ENCODE results near the gene CCM2L.

CCM2L gene

DNA sequence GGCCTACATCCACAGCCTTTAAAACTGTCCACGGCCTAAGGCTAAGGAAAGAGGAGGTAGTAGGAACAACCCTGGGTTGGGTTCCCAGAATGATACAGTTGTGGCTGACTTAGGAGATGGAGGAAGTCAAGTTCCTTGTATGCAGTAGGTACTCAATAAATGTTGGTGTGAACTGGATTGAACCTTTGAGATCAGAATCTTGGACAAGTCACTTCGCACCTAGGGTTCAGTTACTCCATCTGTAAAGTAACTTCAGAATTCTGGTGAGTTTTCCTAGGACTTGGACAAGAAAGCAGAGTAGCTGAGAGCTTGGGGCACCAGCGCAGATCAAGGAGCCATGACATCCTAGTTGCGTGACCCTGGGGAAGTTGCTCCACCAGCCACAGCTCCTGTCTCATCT, 33.2 kb upstream of the CCM2L start:
- no peaks in the 10 kb centered on the region for H3K36me3 ChIP-seq (ENCODE audit: insufficient read depth, low read depth, low read length)
- peaks cover 13% of the 10 kb centered on the region for H3K4me1 ChIP-seq (ENCODE audit: insufficient read depth, low read length)
- no peak overlapping the region for H3K4me3 ChIP-seq (ENCODE audit: low read length)
- no peak overlapping the region for H3K9ac ChIP-seq (ENCODE audit: low read depth, low read length)
- no peaks in the 10 kb centered on the region for H3K9me3 ChIP-seq (ENCODE audit: insufficient read depth, low read depth, low read length)
- H3K27me3 ChIP-seq (ENCODE audit: insufficient read depth, low read length): peaks cover 6% of the 10 kb centered on the region; the same call in 1 of the 2 replicates
- no peak overlapping the region for H3K27ac ChIP-seq (ENCODE audit: low read length)

DNA sequence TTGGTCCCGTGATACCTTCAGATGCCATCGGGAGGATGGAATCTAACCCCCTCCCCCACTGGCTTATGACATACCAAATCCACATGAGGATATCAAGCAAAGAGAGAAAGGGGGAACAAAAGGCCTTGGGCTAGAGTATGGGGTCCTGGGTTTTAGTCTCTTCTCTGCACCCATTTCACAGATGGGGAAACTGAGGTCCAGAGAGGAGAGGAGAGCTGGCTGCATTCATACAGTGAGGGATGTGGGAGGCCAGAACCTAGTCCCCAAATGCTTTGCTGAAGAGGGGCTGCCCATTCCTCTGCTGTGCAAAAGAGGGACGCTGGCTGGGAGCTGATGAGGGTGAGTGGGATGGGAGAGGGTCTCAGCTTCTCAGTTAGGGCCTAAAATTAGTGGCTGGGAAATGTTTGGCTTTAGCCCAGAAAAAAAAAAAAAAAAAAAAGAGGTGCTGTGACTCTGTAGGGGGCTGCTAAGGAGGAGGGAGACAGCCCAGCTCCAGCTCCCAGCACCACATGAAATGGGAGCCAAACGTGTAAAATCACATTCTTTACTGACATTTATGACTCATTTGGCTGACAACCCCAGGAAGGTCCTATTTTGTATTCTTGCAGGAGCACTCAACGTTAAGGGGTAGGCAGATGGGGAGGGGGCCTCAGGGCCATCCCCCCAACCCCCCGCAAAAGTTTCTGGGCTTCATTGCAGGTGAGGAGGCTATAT, 30.4 kb upstream of the CCM2L start:
- Histone ChIP-seq H3K9me3 (ENCODE audit: insufficient read depth, low read depth, low read length) (no peaks in the 10 kb centered on the region), H3K4me3 (ENCODE audit: low read length) (no peak overlapping the region), H3K27ac (ENCODE audit: low read length) (no peak overlapping the region), H3K36me3 (ENCODE audit: insufficient read depth, low read depth, low read length) (no peaks in the 10 kb centered on the region), H3K4me1 (ENCODE audit: insufficient read depth, low read length) (peaks cover 5% of the 10 kb centered on the region; the same call in 1 of the 2 replicates), H3K27me3 (ENCODE audit: insufficient read depth, low read length) (no peaks in the 10 kb centered on the region), H3K9ac (ENCODE audit: low read depth, low read length) (no peak overlapping the region)

DNA sequence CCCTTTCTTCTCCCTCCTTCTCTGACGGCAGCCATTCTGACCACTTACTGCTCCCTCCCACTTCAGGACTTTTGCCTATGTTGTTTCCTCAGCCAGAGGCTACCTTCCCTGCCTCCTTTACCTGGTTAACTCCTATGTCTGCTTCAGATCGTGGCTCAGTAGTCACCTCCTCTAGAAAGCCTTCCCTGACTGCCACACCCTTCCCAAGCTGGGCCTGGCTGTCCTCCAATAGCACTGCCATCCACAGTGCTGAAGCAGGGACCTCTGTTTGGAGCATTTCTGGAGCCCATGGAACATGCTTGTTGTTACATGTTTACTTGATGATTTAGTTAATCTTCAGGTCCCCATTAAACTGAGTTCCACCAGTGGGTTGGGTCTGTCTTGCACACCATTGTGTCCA, 28.5 kb upstream of the CCM2L start:
- no peaks in the 10 kb centered on the region for H3K36me3 ChIP-seq (ENCODE audit: insufficient read depth, low read depth, low read length)
- no peak overlapping the region for H3K27ac ChIP-seq (ENCODE audit: low read length)
- H3K9ac ChIP-seq (ENCODE audit: low read depth, low read length): no peak overlapping the region
- H3K4me1 ChIP-seq (ENCODE audit: insufficient read depth, low read length): no peaks in the 10 kb centered on the region
- no peak overlapping the region for H3K4me3 ChIP-seq (ENCODE audit: low read length)
- H3K9me3 ChIP-seq (ENCODE audit: insufficient read depth, low read depth, low read length): no peaks in the 10 kb centered on the region
- H3K27me3 ChIP-seq (ENCODE audit: insufficient read depth, low read length): no peaks in the 10 kb centered on the region

DNA sequence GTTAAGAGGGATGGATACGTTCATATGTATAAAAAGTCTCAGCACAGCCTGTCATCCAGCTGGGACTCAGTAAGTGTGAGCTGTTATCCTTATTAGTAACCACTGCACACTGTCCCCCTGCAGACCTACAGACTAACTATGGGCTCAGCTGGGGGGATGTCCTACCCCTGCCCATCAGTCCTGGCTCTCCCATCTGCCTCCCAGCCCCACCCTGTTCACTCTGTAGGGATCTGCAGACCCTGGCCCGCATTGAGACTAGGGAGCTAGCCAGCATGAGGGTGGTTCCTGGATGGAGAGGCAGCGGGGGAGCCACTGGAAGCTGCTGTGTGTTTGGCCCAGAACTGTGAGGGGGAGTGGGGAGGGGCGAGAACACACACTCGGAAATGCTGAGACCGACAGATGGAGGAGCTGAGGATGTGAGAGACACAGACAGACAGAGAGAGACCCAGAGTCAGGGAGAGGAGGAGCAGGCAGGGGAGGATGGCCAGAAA, 25.2 kb upstream of the CCM2L start:
- no peak overlapping the region for H3K27ac ChIP-seq (ENCODE audit: low read length)
- H3K36me3 ChIP-seq (ENCODE audit: insufficient read depth, low read depth, low read length): no peaks in the 10 kb centered on the region
- no peaks in the 10 kb centered on the region for H3K27me3 ChIP-seq (ENCODE audit: insufficient read depth, low read length)
- H3K9me3 ChIP-seq (ENCODE audit: insufficient read depth, low read depth, low read length): no peaks in the 10 kb centered on the region
- H3K9ac ChIP-seq (ENCODE audit: low read depth, low read length): no peak overlapping the region
- H3K4me1 ChIP-seq (ENCODE audit: insufficient read depth, low read length): no peaks in the 10 kb centered on the region
- H3K4me3 ChIP-seq (ENCODE audit: low read length): no peak overlapping the region

DNA sequence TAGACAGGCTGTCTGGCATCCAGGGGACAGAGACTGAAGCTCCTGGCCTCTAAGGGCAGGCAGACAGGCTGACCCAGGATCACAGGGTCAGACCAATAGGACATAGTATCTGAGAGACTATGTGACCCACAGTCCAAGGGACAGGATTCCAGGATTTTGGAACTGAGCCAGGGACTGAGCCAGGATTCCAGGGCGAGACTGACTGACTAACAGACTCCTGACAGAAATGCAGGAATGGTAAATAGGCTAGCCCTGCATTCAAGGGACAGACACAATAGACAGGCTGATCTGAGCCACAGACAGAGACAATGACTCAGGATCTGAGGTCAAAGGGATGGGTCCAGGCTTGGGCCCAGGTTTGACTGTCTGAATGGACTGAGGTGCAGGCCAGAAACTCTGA, 22.5 kb upstream of the CCM2L start:
- Histone ChIP-seq H3K27me3 (ENCODE audit: insufficient read depth, low read length) (peaks cover 7% of the 10 kb centered on the region), H3K9me3 (ENCODE audit: insufficient read depth, low read depth, low read length) (no peaks in the 10 kb centered on the region), H3K4me3 (ENCODE audit: low read length) (no peak overlapping the region), H3K9ac (ENCODE audit: low read depth, low read length) (no peak overlapping the region), H3K27ac (ENCODE audit: low read length) (no peak overlapping the region), H3K36me3 (ENCODE audit: insufficient read depth, low read depth, low read length) (no peaks in the 10 kb centered on the region), H3K4me1 (ENCODE audit: insufficient read depth, low read length) (no peaks in the 10 kb centered on the region)

DNA sequence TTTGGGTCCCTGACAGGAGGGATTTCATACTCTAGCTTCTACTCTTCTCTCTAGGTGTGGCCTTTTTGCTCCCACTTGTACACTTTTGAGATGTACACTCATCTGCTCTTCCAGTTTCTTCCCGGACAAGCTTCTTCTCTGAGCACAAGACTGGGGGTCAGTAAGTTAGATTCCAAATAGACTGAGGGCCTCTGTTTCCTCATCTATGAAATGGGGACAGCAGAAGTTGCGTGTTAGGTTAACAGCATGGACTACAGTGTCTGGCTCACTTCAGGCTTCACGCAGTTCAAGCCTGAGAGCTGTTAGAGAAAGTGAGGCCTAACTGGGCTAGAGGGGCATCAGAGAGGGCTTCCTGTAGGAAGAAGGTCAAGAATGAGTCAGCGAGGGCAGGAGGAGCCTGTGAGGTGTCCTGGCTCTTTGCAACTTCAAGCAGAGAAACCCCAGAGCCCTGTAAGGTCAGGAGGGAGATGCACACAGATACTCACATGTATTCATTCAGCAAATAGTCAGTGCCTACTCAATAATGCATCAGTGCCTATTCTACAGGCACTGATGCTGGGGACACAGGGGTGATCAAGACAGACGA, 21.7 kb upstream of the CCM2L start:
- Histone ChIP-seq H3K9me3 (ENCODE audit: insufficient read depth, low read depth, low read length) (no peaks in the 10 kb centered on the region), H3K27me3 (ENCODE audit: insufficient read depth, low read length) (peaks cover 15% of the 10 kb centered on the region), H3K36me3 (ENCODE audit: insufficient read depth, low read depth, low read length) (no peaks in the 10 kb centered on the region), H3K9ac (ENCODE audit: low read depth, low read length) (no peak overlapping the region), H3K4me3 (ENCODE audit: low read length) (no peak overlapping the region), H3K27ac (ENCODE audit: low read length) (no peak overlapping the region), H3K4me1 (ENCODE audit: insufficient read depth, low read length) (no peaks in the 10 kb centered on the region)

DNA sequence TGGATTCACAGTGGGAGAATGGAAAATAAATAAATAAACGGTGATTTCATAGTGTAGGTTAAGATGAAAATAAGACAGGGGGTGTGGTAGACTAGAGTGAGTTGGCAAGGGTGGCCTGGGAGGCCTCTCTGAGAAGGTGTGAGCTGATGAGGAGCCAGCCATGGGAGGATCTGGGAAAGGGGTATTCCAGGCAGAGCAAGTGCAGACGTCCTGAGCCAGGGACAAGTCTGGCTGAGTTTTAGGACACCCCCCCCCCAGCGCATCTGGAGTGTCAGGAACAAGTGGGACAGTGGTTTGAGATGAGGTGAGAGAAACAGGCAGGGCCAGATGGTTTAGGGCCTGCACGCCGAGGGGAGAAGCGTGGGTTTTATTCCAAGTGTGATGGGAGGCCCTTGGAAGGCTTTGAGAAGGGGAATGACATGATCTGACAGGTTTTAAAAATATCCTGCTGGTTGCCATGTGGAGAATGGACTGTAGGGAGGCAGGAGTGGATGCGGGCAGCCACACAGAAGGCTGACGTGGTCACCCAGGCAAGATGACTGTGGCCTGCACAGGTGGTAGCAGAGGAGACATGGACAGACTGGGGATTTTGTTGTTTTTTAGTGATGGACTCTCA, 21.1 kb upstream of the CCM2L start:
- Histone ChIP-seq H3K27ac (ENCODE audit: low read length) (no peak overlapping the region), H3K4me3 (ENCODE audit: low read length) (no peak overlapping the region), H3K36me3 (ENCODE audit: insufficient read depth, low read depth, low read length) (no peaks in the 10 kb centered on the region), H3K9ac (ENCODE audit: low read depth, low read length) (no peak overlapping the region), H3K27me3 (ENCODE audit: insufficient read depth, low read length) (peaks cover 21% of the 10 kb centered on the region), H3K9me3 (ENCODE audit: insufficient read depth, low read depth, low read length) (no peaks in the 10 kb centered on the region), H3K4me1 (ENCODE audit: insufficient read depth, low read length) (no peaks in the 10 kb centered on the region)

DNA sequence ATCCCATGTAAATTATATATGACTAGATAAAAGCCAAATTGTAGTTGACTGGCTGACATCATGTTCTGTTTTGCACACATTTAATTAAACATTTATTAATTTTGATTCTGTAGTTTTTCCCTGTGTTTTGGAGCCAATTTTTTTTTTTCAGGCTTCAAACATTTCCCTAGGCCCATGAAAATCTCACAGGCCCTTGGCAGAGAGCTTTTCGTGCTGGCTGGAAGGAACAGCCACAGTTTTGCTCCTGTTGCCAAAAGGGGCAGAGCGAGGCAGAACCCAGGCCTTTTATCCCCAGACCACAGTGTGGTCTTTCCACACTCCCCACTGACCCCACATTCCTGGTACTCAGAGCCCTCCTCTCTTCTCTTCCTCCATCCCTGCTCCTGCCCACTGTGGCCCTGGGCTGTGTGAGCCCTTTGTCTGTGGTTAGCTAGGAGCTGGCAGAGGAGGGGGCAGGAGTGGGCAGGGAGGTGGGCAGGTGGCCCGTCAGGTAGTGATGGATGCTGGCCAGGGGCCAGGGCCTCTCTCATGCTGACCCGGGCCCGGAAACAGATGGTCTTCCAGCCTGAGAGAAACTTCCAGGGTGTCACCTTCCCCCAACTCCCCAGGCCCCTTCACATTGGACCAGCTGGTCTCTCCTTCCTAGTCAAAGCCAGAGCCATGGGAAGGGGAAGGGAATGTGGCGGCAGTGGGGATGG, 19.4 kb upstream of the CCM2L start:
- Histone ChIP-seq H3K27ac (ENCODE audit: low read length) (no peak overlapping the region), H3K36me3 (ENCODE audit: insufficient read depth, low read depth, low read length) (no peaks in the 10 kb centered on the region), H3K9me3 (ENCODE audit: insufficient read depth, low read depth, low read length) (no peaks in the 10 kb centered on the region), H3K4me3 (ENCODE audit: low read length) (no peak overlapping the region), H3K27me3 (ENCODE audit: insufficient read depth, low read length) (peaks cover 37% of the 10 kb centered on the region), H3K4me1 (ENCODE audit: insufficient read depth, low read length) (no peaks in the 10 kb centered on the region; the same call in 1 of the 2 replicates), H3K9ac (ENCODE audit: low read depth, low read length) (no peak overlapping the region)

DNA sequence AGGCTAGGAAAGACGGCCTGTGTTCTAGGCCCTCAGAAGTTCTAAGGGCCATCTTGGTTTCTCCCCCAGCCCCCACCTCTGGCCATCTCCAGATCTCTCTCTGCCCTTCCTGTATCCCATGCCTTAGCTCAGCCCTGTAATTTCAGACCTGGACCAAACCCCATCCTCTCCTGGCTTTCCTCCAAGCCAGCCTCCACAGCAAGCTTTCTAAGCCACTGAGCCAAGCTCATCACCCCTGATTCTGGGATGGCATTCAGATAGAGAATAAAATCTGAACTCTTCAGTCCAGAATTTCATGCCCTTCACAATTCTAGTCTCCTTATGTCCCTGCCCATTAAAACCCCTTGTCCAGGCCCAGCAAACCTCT, 18.9 kb upstream of the CCM2L start:
- no peaks in the 10 kb centered on the region for H3K9me3 ChIP-seq (ENCODE audit: insufficient read depth, low read depth, low read length)
- peaks cover 41% of the 10 kb centered on the region for H3K27me3 ChIP-seq (ENCODE audit: insufficient read depth, low read length)
- no peaks in the 10 kb centered on the region for H3K36me3 ChIP-seq (ENCODE audit: insufficient read depth, low read depth, low read length)
- H3K4me1 ChIP-seq (ENCODE audit: insufficient read depth, low read length): no peaks in the 10 kb centered on the region; the same call in 1 of the 2 replicates
- no peak overlapping the region for H3K4me3 ChIP-seq (ENCODE audit: low read length)
- H3K9ac ChIP-seq (ENCODE audit: low read depth, low read length): no peak overlapping the region
- H3K27ac ChIP-seq (ENCODE audit: low read length): no peak overlapping the region

DNA sequence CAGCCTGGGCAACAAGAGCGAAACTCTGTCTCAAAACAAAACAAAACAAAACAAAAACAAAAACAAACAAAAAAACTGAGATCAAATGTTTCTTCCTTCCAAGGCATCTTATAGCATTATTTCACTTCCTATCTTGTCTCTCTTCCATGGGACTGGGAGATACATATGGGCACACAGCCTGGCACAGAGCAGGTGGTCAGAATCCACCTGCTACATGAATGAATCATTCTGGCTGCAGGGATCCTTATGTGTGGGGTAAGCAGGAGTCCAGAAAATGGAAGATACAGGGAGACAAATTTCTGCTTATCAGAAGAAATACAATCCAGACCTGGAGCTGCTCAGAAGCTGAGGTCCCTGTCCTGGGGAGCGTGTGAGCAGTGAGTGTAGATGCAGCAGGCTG, 18.2 kb upstream of the CCM2L start:
- Histone ChIP-seq H3K4me3 (ENCODE audit: low read length) (no peak overlapping the region), H3K9ac (ENCODE audit: low read depth, low read length) (no peak overlapping the region)

DNA sequence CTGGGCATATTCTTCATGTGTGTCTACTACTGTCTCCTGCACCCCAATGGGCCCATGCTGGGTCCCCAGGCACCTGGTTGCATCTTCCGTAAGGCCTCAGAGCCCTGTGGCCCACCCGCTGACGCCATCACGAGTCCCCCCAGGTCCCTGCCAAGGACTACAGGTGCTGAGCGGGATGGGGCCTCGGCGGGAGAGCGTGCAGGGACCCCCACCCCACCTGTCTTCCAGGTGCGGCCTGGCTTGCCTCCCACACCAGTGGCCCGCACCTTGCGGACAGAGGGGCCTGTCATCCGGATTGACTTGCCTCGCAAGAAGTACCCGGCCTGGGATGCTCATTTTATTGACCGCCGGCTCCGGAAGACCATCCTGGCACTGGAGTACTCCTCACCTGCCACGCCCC, 13.2 kb upstream of the CCM2L start:
- Histone ChIP-seq H3K4me3 (ENCODE audit: low read length) (no peak overlapping the region), H3K36me3 (ENCODE audit: insufficient read depth, low read depth, low read length) (no peaks in the 10 kb centered on the region), H3K9ac (ENCODE audit: low read depth, low read length) (no peak overlapping the region), H3K9me3 (ENCODE audit: insufficient read depth, low read depth, low read length) (no peaks in the 10 kb centered on the region), H3K27ac (ENCODE audit: low read length) (no peak overlapping the region), H3K4me1 (ENCODE audit: insufficient read depth, low read length) (no peaks in the 10 kb centered on the region; the same call in 1 of the 2 replicates), H3K27me3 (ENCODE audit: insufficient read depth, low read length) (peaks cover 41% of the 10 kb centered on the region)

More for the DNA sequence above, 18.2 kb upstream of the CCM2L start:
- H3K9me3 ChIP-seq (ENCODE audit: insufficient read depth, low read depth, low read length): no peaks in the 10 kb centered on the region
- peaks cover 41% of the 10 kb centered on the region for H3K27me3 ChIP-seq (ENCODE audit: insufficient read depth, low read length)
- no peaks in the 10 kb centered on the region for H3K36me3 ChIP-seq (ENCODE audit: insufficient read depth, low read depth, low read length)
- H3K4me1 ChIP-seq (ENCODE audit: insufficient read depth, low read length): no peaks in the 10 kb centered on the region; the same call in 1 of the 2 replicates
- H3K27ac ChIP-seq (ENCODE audit: low read length): no peak overlapping the region
